Measurements from ENCODE around the gene YY1AP1.
"Not testable (repeated sequence)": the region's sequence is repeated elsewhere in the genome, so short reads cannot be mapped to it uniquely, and the experiment has no call there.

The YY1AP1 gene

GRCh38 chr1:155610257-155610647 is 78.3 kb downstream of the YY1AP1 start:
- H3K23ac ChIP-seq (ENCODE audit: low read length in 2 of 2); H3K27me3 ChIP-seq (ENCODE audit: control insufficient read depth in 1 of 2, insufficient read depth in 1 of 2, low read length in 2 of 2); H3K18ac ChIP-seq (ENCODE audit: low read depth in 1 of 2, low read length in 2 of 2); H4K8ac ChIP-seq (ENCODE audit: low read length); H3K9me3 ChIP-seq (ENCODE audit: control insufficient read depth, low read length); H3K27ac ChIP-seq (ENCODE audit: low read length, poor library complexity, severe bottlenecking); H3K4me1 ChIP-seq (ENCODE audit: control insufficient read depth, insufficient read depth, low read depth, low read length); H2AFZ ChIP-seq (ENCODE audit: low read depth, low read length); H3K4me2 ChIP-seq (ENCODE audit: low read length, poor library complexity, severe bottlenecking); H2BK15ac ChIP-seq (ENCODE audit: low read depth, poor library complexity, severe bottlenecking); H2BK5ac ChIP-seq (ENCODE audit: low read depth, low read length, poor library complexity, severe bottlenecking); H3K79me1 ChIP-seq (replicated peaks; ENCODE audit: low read length, poor library complexity, severe bottlenecking); H2BK12ac ChIP-seq (ENCODE audit: low read length in 2 of 2); H2AK5ac ChIP-seq (ENCODE audit: low read length, severe bottlenecking); DNase-seq; H2BK120ac ChIP-seq (ENCODE audit: low read depth, low read length); H3K14ac ChIP-seq (ENCODE audit: low read length in 2 of 2); H4K91ac ChIP-seq (ENCODE audit: low read length); H3K4ac ChIP-seq (ENCODE audit: low read depth in 1 of 2, low read length in 2 of 2): not testable (repeated sequence)
- WGBS: no CpG with 5 or more reads among the region's 33 CpGs
- H3K9ac ChIP-seq (ENCODE audit: low read length): peak overlapping the region; percentile 89
- H3K36me3 ChIP-seq (ENCODE audit: control insufficient read depth in 1 of 2, insufficient read depth in 2 of 2, low read depth in 1 of 2, low read length in 2 of 2): peaks cover 11 to 16% of the 10 kb centered on the region in 2 experiments
- peak overlapping the region; percentile 58 to 85 for H3K4me3 ChIP-seq (ENCODE audit: insufficient read depth in 1 of 2, low read depth in 1 of 2, low read length in 2 of 2)

- Histone ChIP-seq H3K9ac (ENCODE audit: low read length) (peak within 1 kb of the TSS; percentile 89), H3K4ac (ENCODE audit: low read depth in 1 of 2, low read length in 2 of 2) (no peak within 1 kb of the TSS), H2AFZ (ENCODE audit: low read depth, low read length) (peak within 1 kb of the TSS; percentile 60), H2AK5ac (ENCODE audit: low read length, severe bottlenecking) (no peak within 1 kb of the TSS), H3K18ac (ENCODE audit: low read depth in 1 of 2, low read length in 2 of 2) (peak within 1 kb of the TSS; percentile 18 to 64), H3K4me3 (ENCODE audit: insufficient read depth in 1 of 2, low read depth in 1 of 2, low read length in 2 of 2) (peak within 1 kb of the TSS; percentile 59 to 85), H4K8ac (ENCODE audit: low read length) (peak within 1 kb of the TSS; percentile 84), H4K91ac (ENCODE audit: low read length) (no peak within 1 kb of the TSS), H2BK12ac (ENCODE audit: low read length in 2 of 2) (no peak within 1 kb of the TSS), H2BK5ac (ENCODE audit: low read depth, low read length, poor library complexity, severe bottlenecking) (peak within 1 kb of the TSS; percentile 5), H3K27ac (ENCODE audit: low read length, poor library complexity, severe bottlenecking) (peak within 1 kb of the TSS; percentile 48), H3K4me1 (ENCODE audit: control insufficient read depth, insufficient read depth, low read depth, low read length) (no peaks in the 10 kb centered on the region), H3K4me2 (ENCODE audit: low read length, poor library complexity, severe bottlenecking) (peak within 1 kb of the TSS; percentile 76), H3K79me1 (replicated peaks; ENCODE audit: low read length, poor library complexity, severe bottlenecking) (peaks cover 7% of the 10 kb centered on the region), H3K23ac (ENCODE audit: low read length in 2 of 2) (no peak within 1 kb of the TSS), H2BK15ac (ENCODE audit: low read depth, poor library complexity, severe bottlenecking) (no peak within 1 kb of the TSS), H3K27me3 (ENCODE audit: control insufficient read depth in 1 of 2, insufficient read depth in 1 of 2, low read length in 2 of 2) (no peaks in the 10 kb centered on the region), H3K14ac (ENCODE audit: low read length in 2 of 2) (no peak within 1 kb of the TSS), H3K36me3 (ENCODE audit: control insufficient read depth in 1 of 2, insufficient read depth in 2 of 2, low read depth in 1 of 2, low read length in 2 of 2) (peaks cover 11 to 14% of the 10 kb centered on the region in 2 experiments), H3K9me3 (ENCODE audit: control insufficient read depth, low read length) (no peaks in the 10 kb centered on the region), H2BK120ac (ENCODE audit: low read depth, low read length) (no peak within 1 kb of the TSS)
- WGBS: 1% methylated on average over 17 of the region's 47 CpGs
- peak; percentile 99 for DNase-seq
Observed at GRCh38 chr1:155609515-155610256, 78.9 kb downstream of the YY1AP1 start, which contains the start of gene MSTO1. Gene MSTO1 (plus strand): TSS chr1:155610218. CDS start chr1:155610249, 31 bp downstream.
